ENCODE results near the gene NLE1.

GRCh38 chr17:35162755-35163154, 20.7 kb upstream of the NLE1 start:
- no peak for TF ChIP-seq POLR2AphosphoS5 (IDR thresholded peaks at IDR 0.05; ENCODE audit: low read depth, low read length)
- TF ChIP-seq POLR2A (IDR thresholded peaks at IDR 0.05; ENCODE audit: low read depth, low read length), result no peak
- TF ChIP-seq TAF1 (IDR thresholded peaks at IDR 0.05; ENCODE audit: borderline replicate concordance, low read depth, low read length), result no peak
